Measurements from ENCODE around the gene IL11RA. TPM values are rescaled to one million over a fixed set of nuclear protein-coding genes. Genes with fewer than 3 reads are reported as not detected.

IL11RA gene
- total and polyA plus RNA-seq, 9 of the 15 experiments (the other 6 are each of a cell fraction or from before 2014, with no cell fraction given): 0.11 to 5.8 (median 2.8) TPM

DNA sequence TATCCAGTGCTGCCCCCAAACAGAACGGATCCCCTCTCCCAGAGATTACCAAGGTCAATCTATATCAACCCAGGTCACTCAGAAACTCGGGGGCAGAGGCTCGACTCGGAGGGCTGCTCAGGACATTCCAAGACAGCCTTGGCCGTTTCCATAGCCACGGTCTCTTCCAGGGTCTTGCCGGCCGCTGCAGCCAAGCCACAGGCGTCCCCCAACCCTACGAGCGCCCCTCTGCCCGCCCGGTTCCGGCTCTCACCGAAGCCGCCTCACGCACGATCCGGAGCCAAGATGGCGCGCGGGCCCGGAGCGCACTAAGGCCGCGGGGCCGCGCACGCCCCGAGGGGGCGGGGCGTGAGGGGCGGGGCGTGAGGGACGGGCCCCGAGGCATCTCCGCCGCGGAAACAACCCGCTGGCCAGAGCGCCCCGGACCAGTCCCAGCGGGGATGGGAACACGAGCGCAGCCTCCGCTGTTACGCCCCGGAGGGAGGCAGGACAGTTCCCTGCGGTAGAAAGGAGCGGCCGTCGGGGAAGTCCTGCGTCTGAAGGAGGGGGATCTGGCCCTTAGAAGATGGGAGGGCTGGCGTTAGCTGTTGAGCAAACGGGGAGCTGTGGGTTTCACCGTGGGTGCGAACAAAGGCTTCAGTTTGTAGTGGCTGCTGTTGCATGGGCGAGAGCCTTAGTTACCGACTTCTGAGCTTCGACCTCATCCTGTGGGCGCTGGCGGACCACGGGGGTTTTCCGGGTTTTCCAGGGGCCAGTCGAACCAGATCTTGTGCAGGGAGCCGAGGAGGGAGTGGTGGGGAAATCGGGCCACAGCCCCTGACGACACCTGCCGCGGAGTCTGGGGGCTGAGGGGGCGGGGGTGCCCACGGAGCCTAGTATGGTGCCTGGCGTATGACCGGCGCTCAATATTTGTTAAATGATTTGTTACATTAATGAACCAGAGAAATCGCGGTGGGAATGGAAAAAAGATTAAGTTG, 39.9 kb upstream of the IL11RA start, which contains the start of gene RPP25L (continued):
- TF ChIP-seq, protein P1, sequence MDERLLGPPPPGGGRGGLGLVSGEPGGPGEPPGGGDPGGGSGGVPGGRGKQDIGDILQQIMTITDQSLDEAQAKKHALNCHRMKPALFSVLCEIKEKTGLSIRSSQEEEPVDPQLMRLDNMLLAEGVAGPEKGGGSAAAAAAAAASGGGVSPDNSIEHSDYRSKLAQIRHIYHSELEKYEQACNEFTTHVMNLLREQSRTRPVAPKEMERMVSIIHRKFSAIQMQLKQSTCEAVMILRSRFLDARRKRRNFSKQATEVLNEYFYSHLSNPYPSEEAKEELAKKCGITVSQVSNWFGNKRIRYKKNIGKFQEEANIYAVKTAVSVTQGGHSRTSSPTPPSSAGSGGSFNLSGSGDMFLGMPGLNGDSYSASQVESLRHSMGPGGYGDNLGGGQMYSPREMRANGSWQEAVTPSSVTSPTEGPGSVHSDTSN (CRISPR knock-in tag; IDR thresholded peaks at IDR 0.05; ENCODE audit: low read depth): 0 out of 2 replicates have a peak, but pooled peaks have one; percentile 10
- TF ChIP-seq, protein P1 (tag; conservative IDR thresholded peaks at IDR 0.05; ENCODE audit: low read depth): no peak
- TF ChIP-seq ERF (CRISPR knock-in tag; IDR thresholded peaks at IDR 0.05) (peak; percentile 26; the same call in 1 of the 2 replicates), TOE1 (IDR thresholded peaks at IDR 0.05; ENCODE audit: borderline replicate concordance) (no peak), TOE1 (CRISPR knock-in tag; IDR thresholded peaks at IDR 0.05; ENCODE audit: borderline replicate concordance, low read depth) (no peak), ZNF830 (CRISPR knock-in tag; IDR thresholded peaks at IDR 0.05) (no peak), CTBP1 (IDR thresholded peaks at IDR 0.05; ENCODE audit: borderline replicate concordance) (peak; percentile 60; the same call in 1 of the 2 replicates), L3MBTL2 (IDR thresholded peaks at IDR 0.05) (peak; percentile 47; the same call in 1 of the 2 replicates), EWSR1 (IDR thresholded peaks at IDR 0.05; ENCODE audit: borderline replicate concordance, low read depth, partially characterized antibody) (no peak), ZNF23 (CRISPR knock-in tag; IDR thresholded peaks at IDR 0.05) (no peak), BACH1 (tag; IDR thresholded peaks at IDR 0.05) (no peak)
- TF ChIP-seq, protein P2, sequence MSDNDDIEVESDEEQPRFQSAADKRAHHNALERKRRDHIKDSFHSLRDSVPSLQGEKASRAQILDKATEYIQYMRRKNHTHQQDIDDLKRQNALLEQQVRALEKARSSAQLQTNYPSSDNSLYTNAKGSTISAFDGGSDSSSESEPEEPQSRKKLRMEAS (CRISPR knock-in tag; IDR thresholded peaks at IDR 0.05): peak; percentile 62
- TF ChIP-seq, protein P3, sequence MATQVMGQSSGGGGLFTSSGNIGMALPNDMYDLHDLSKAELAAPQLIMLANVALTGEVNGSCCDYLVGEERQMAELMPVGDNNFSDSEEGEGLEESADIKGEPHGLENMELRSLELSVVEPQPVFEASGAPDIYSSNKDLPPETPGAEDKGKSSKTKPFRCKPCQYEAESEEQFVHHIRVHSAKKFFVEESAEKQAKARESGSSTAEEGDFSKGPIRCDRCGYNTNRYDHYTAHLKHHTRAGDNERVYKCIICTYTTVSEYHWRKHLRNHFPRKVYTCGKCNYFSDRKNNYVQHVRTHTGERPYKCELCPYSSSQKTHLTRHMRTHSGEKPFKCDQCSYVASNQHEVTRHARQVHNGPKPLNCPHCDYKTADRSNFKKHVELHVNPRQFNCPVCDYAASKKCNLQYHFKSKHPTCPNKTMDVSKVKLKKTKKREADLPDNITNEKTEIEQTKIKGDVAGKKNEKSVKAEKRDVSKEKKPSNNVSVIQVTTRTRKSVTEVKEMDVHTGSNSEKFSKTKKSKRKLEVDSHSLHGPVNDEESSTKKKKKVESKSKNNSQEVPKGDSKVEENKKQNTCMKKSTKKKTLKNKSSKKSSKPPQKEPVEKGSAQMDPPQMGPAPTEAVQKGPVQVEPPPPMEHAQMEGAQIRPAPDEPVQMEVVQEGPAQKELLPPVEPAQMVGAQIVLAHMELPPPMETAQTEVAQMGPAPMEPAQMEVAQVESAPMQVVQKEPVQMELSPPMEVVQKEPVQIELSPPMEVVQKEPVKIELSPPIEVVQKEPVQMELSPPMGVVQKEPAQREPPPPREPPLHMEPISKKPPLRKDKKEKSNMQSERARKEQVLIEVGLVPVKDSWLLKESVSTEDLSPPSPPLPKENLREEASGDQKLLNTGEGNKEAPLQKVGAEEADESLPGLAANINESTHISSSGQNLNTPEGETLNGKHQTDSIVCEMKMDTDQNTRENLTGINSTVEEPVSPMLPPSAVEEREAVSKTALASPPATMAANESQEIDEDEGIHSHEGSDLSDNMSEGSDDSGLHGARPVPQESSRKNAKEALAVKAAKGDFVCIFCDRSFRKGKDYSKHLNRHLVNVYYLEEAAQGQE (IDR thresholded peaks at IDR 0.05; ENCODE audit: borderline replicate concordance): peak; percentile 60
- TF ChIP-seq, protein P3 (CRISPR knock-in tag; IDR thresholded peaks at IDR 0.05; ENCODE audit: low read depth): no peak
- TF ChIP-seq, protein P4, sequence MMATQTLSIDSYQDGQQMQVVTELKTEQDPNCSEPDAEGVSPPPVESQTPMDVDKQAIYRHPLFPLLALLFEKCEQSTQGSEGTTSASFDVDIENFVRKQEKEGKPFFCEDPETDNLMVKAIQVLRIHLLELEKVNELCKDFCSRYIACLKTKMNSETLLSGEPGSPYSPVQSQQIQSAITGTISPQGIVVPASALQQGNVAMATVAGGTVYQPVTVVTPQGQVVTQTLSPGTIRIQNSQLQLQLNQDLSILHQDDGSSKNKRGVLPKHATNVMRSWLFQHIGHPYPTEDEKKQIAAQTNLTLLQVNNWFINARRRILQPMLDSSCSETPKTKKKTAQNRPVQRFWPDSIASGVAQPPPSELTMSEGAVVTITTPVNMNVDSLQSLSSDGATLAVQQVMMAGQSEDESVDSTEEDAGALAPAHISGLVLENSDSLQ (IDR thresholded peaks at IDR 0.05): peak; percentile 80
